ENCODE results near the gene PPARA. TPM values are rescaled to one million over a fixed set of nuclear protein-coding genes. Genes with fewer than 3 reads are reported as not detected.

Gene PPARA
- polyA plus RNA-seq, 1 of the 3 experiments (the other 2 are of a cell fraction), result 4.5 TPM

- no peak overlapping the region for H3K9ac ChIP-seq
- H4K20me1 ChIP-seq (ENCODE audit: insufficient read depth), result no peaks in the 10 kb centered on the region
- H3K36me3 ChIP-seq (replicated peaks in 1 of 2; ENCODE audit: control insufficient read depth in 1 of 2, insufficient read depth in 2 of 2, low read length in 1 of 2), result no peaks in the 10 kb centered on the region
- WGBS (ENCODE audit: low lambda C conversion rate), result 80% methylated on average over 14 of the region's 33 CpGs
- H3K9me3 ChIP-seq, result no peaks in the 10 kb centered on the region
- no peak overlapping the region for H3K4me3 ChIP-seq (ENCODE audit: low read depth in 2 of 2, low read length in 1 of 2)
- H3K4me2 ChIP-seq, result no peak overlapping the region
- H3F3A ChIP-seq (replicated peaks; ENCODE audit: insufficient read depth), result no peaks in the 10 kb centered on the region
- TF ChIP-seq TEAD4 (IDR thresholded peaks at IDR 0.05; ENCODE audit: borderline replicate concordance, insufficient read depth) (no peak), GATA2 (CRISPR knock-in tag; IDR thresholded peaks at IDR 0.05) (no peak), TAF1 (IDR thresholded peaks at IDR 0.05; ENCODE audit: borderline replicate concordance, low read depth, low read length) (no peak), ZBTB33 (IDR thresholded peaks at IDR 0.05; ENCODE audit: borderline replicate concordance, low read depth) (no peak), USF2 (IDR thresholded peaks at IDR 0.05; ENCODE audit: borderline replicate concordance, low read depth, low read length) (no peak), FOSL2 (IDR thresholded peaks at IDR 0.05; ENCODE audit: borderline replicate concordance, low read depth) (no peak), RFX5 (IDR thresholded peaks at IDR 0.05; ENCODE audit: low read length) (no peak), POLR2AphosphoS5 (IDR thresholded peaks at IDR 0.05; ENCODE audit: low read depth, low read length) (no peak), JUND (IDR thresholded peaks at IDR 0.05) (no peak), FOXJ3 (CRISPR knock-in tag; IDR thresholded peaks at IDR 0.05) (no peak), RXRA (IDR thresholded peaks at IDR 0.05; ENCODE audit: borderline replicate concordance, low read depth) (no peak)
- H3K4me1 ChIP-seq (ENCODE audit: control insufficient read depth in 1 of 2, insufficient read depth in 2 of 2, low read depth in 1 of 2, low read length in 1 of 2), result peaks cover 0 to 8% of the 10 kb centered on the region in 2 experiments; a peak in 1 of 4 replicates
- ChIA-PET POLR2A (no interaction called here), CTCF (interaction anchor here (0.9 to 3.1 kb wide), 5 partner anchors 9 to 188 kb away, joined by 4 to 12 read pairs (median 4); no protein-coding TSS in a partner anchor)
- no peaks in the 10 kb centered on the region for H3K79me2 ChIP-seq (ENCODE audit: insufficient read depth)
- H3K27ac ChIP-seq (ENCODE audit: low read depth in 2 of 2, low read length in 1 of 2), result no peak overlapping the region
- H2AFZ ChIP-seq (ENCODE audit: low read depth), result no peak overlapping the region
- no peaks in the 10 kb centered on the region for H3K9me2 ChIP-seq
- DNase-seq, result no peak
- no peaks in the 10 kb centered on the region for H3K27me3 ChIP-seq (ENCODE audit: insufficient read depth)
These were observed 24.2 kb upstream of the PPARA start for GRCh38 chr22:46125816-46126765.

GRCh38 chr22:46126853-46127385 lies 23.4 kb upstream of the PPARA start:
- H3K4me2 ChIP-seq, result no peak overlapping the region
- POLR2A ChIA-PET, result no interaction called here
- peaks cover 0 to 8% of the 10 kb centered on the region in 2 experiments; a peak in 1 of 4 replicates for H3K4me1 ChIP-seq (ENCODE audit: control insufficient read depth in 1 of 2, insufficient read depth in 2 of 2, low read depth in 1 of 2, low read length in 1 of 2)
- no peaks in the 10 kb centered on the region for H3F3A ChIP-seq (replicated peaks; ENCODE audit: insufficient read depth)
- no peaks in the 10 kb centered on the region for H3K9me3 ChIP-seq
- no peaks in the 10 kb centered on the region for H3K36me3 ChIP-seq (replicated peaks in 1 of 2; ENCODE audit: control insufficient read depth in 1 of 2, insufficient read depth in 2 of 2, low read length in 1 of 2)
- no peaks in the 10 kb centered on the region for H3K9me2 ChIP-seq
- H4K20me1 ChIP-seq (ENCODE audit: insufficient read depth), result no peaks in the 10 kb centered on the region
- H3K9ac ChIP-seq, result no peak overlapping the region
- H3K79me2 ChIP-seq (ENCODE audit: insufficient read depth), result no peaks in the 10 kb centered on the region
- 80% methylated on average over 10 of the region's 13 CpGs for WGBS (ENCODE audit: low lambda C conversion rate)
- H3K27ac ChIP-seq (ENCODE audit: low read depth in 2 of 2, low read length in 1 of 2), result no peak overlapping the region
- no peak for DNase-seq
- no peak overlapping the region for H2AFZ ChIP-seq (ENCODE audit: low read depth)
- H3K27me3 ChIP-seq (ENCODE audit: insufficient read depth), result no peaks in the 10 kb centered on the region
- CTCF ChIA-PET, result interaction anchor here (0.9 to 2.8 kb wide), 4 partner anchors 10 to 209 kb away, joined by 3 to 12 read pairs (median 4); no protein-coding TSS in a partner anchor
- no peak for TF ChIP-seq EZH2phosphoT487 (IDR thresholded peaks at IDR 0.05; ENCODE audit: borderline replicate concordance, low read depth)
- no peak for TF ChIP-seq TAF1 (IDR thresholded peaks at IDR 0.05; ENCODE audit: borderline replicate concordance, low read depth, low read length)
- TF ChIP-seq RFX5 (IDR thresholded peaks at IDR 0.05; ENCODE audit: low read length), result no peak
- TF ChIP-seq IRF3 (IDR thresholded peaks at IDR 0.05; ENCODE audit: low read depth, low read length), result no peak
- no peak for TF ChIP-seq TEAD4 (IDR thresholded peaks at IDR 0.05; ENCODE audit: borderline replicate concordance, insufficient read depth)
- no peak for TF ChIP-seq MXI1 (IDR thresholded peaks at IDR 0.05; ENCODE audit: low read depth, low read length)
- H3K4me3 ChIP-seq (ENCODE audit: low read depth in 2 of 2, low read length in 1 of 2), result no peak overlapping the region
